OCI-LY7 (cell line): ENCODE measurements around the gene NAV2. TPM values are rescaled to one million over a fixed set of nuclear protein-coding genes. Genes with fewer than 3 reads are reported as not detected.

Source experiments
- BruUV-seq: library from RNA; stranded (reverse); fragments of 400-500 nt; replicated peaks from 2 replicates; lab custom pipeline; 2021; lab: Mats Ljungman, UMichigan
- CTCF ChIA-PET: fragments of 300-600 bp; sonication (Branson Sonifier 250); formaldehyde crosslinking; loops from one replicate; lab custom pipeline; 2022; ENCODE audit warnings: antibody characterized with exemption; ENCODE audit not compliant: unreplicated experiment; lab: Charles Lee
- POLR2A ChIA-PET: fragments of 300-600 bp; sonication (Branson Sonifier 250); formaldehyde crosslinking; loops from one replicate; lab custom pipeline; 2022; ENCODE audit warnings: antibody characterized with exemption; lab: Charles Lee
- DNase-seq: peaks from one replicate; pipeline ENCODE4 v3.0.0-alpha.2; 2015; ENCODE audit warnings: low spot score
- H2AFZ ChIP-seq: fragments of 200-600 bp; sonication (generic), shearing (Covaris generic); 2 replicates; pipeline ENCODE4 v1.6.1; 2014; ENCODE audit warnings: mild to moderate bottlenecking, antibody characterized with exemption, low read length, moderate library complexity
- H3K27ac ChIP-seq: fragments of 200-600 bp; sonication (generic); 2 replicates; pipeline ENCODE4 v1.5.1; 2014; ENCODE audit warnings: mixed run types, low read depth, mild to moderate bottlenecking, moderate library complexity, low read length, inconsistent platforms; ENCODE audit not compliant: poor library complexity, severe bottlenecking
- H3K36me3 ChIP-seq: fragments of 200-600 bp; sonication (generic); 2 replicates; pipeline ENCODE4 v1.6.1; 2014; ENCODE audit warnings: mild to moderate bottlenecking, antibody characterized with exemption, low read length, moderate library complexity, mixed read lengths; ENCODE audit not compliant: insufficient read depth
- H3K4me1 ChIP-seq: fragments of 200-600 bp; sonication (generic); 2 replicates; pipeline ENCODE4 v1.5.1; 2014; ENCODE audit warnings: mild to moderate bottlenecking, low read length; ENCODE audit not compliant: insufficient read depth, poor library complexity, severe bottlenecking
- H3K4me2 ChIP-seq: fragments of 200-600 bp; sonication (generic); 2 replicates; pipeline ENCODE4 v1.6.1; 2014; ENCODE audit warnings: mild to moderate bottlenecking, low read length
- H3K4me3 ChIP-seq: fragments of 200-600 bp; sonication (generic); 2 replicates; pipeline ENCODE4 v1.5.1; 2014; ENCODE audit warnings: mild to moderate bottlenecking, low read depth, low read length; ENCODE audit not compliant: poor library complexity, severe bottlenecking
- H3K79me2 ChIP-seq: fragments of 200-600 bp; sonication (generic); 2 replicates; pipeline ENCODE4 v1.6.1; 2016; ENCODE audit warnings: low read depth, mild to moderate bottlenecking, low read length, moderate library complexity, mixed read lengths; ENCODE audit not compliant: insufficient read depth
- H3K9me2 ChIP-seq: fragments of 200-600 bp; sonication (generic); 2 replicates; pipeline ENCODE4 v1.6.1; 2016; ENCODE audit warnings: mild to moderate bottlenecking, low read length, mixed read lengths; ENCODE audit not compliant: insufficient read depth
- H3K9me3 ChIP-seq: fragments of 200-600 bp; sonication (generic); 2 replicates; pipeline ENCODE4 v1.6.1; 2014; ENCODE audit warnings: mild to moderate bottlenecking, mixed run types, low read length, mixed read lengths
- H4K20me1 ChIP-seq: fragments of 200-600 bp; sonication (generic); 2 replicates; pipeline ENCODE4 v1.6.1; 2014; ENCODE audit warnings: mild to moderate bottlenecking, antibody characterized with exemption, low read length, moderate library complexity, mixed read lengths; ENCODE audit not compliant: insufficient read depth
- CTCF ChIP-seq: fragments of 200-600 bp; sonication (generic); conservative IDR thresholded peaks from 2 replicates; pipeline ENCODE4 v1.5.1; 2014; ENCODE audit warnings: mild to moderate bottlenecking, antibody characterized with exemption, low read length, moderate library complexity, mixed read lengths
- EZH2phosphoT487 ChIP-seq: fragments of 200-600 bp; sonication (generic); IDR thresholded peaks from 2 replicates; pipeline ENCODE4 v1.6.1; 2018; ENCODE audit warnings: low read depth, borderline replicate concordance, mild to moderate bottlenecking, mixed run types, antibody characterized with exemption, low read length, moderate library complexity, mixed read lengths
- intact Hi-C: fragments of 100-400 bp; cut with micrococcal nuclease; formaldehyde crosslinking; loops from one replicate; pipeline ENCODE4 v1.10.0; 2022; ENCODE audit not compliant: unreplicated experiment
- total RNA-seq, 2 experiments: library from RNA; depleted of rRNA in 1 of 2; stranded (reverse); fragments of >200 nt in 1 of 2; shearing (Covaris generic) in 1 of 2; gene quantifications; 2 replicates each; pipeline ENCODE4 v1.2.3, GENCODE V29; 2014 to 2022

The NAV2 gene
- total RNA-seq, 2 experiments from 2014 or later, result 0.06 to 0.68 TPM

- TF ChIP-seq EZH2phosphoT487, result no peak
- no peak for TF ChIP-seq CTCF
- H3K79me2 ChIP-seq, result no peaks in the 10 kb centered on the region
- no peaks in the 10 kb centered on the region for H4K20me1 ChIP-seq
- no peaks in the 10 kb centered on the region for H3K9me2 ChIP-seq
- H3K9me3 ChIP-seq, result no peaks in the 10 kb centered on the region
- CTCF ChIA-PET, result no interaction called here
- no peak overlapping the region for H3K4me2 ChIP-seq
- DNase-seq, result no peak
- intact Hi-C loops, result no loop called here
- no TSS peak for BruUV-seq
- H3K4me3 ChIP-seq, result no peak overlapping the region
- H3K36me3 ChIP-seq, result no peaks in the 10 kb centered on the region
- no peak overlapping the region for H2AFZ ChIP-seq
- H3K4me1 ChIP-seq, result no peaks in the 10 kb centered on the region
- no peak overlapping the region for H3K27ac ChIP-seq
- POLR2A ChIA-PET, result interaction anchor here (1.2 kb wide), 1 partner anchor 8 kb away, joined by 4 read pairs; no protein-coding TSS in a partner anchor
Observed at GRCh38 chr11:20089367-20089766, 376.7 kb downstream of the NAV2 start.

- Histone ChIP-seq H2AFZ (no peak overlapping the region), H4K20me1 (no peaks in the 10 kb centered on the region), H3K9me3 (no peaks in the 10 kb centered on the region), H3K27ac (no peak overlapping the region), H3K79me2 (no peaks in the 10 kb centered on the region), H3K4me2 (no peak overlapping the region), H3K36me3 (no peaks in the 10 kb centered on the region), H3K4me3 (no peak overlapping the region), H3K4me1 (no peaks in the 10 kb centered on the region), H3K9me2 (no peaks in the 10 kb centered on the region)
- intact Hi-C loops, result no loop called here
- BruUV-seq, result no TSS peak
- ChIA-PET POLR2A (interaction anchor here (0.9 to 1.2 kb wide), 2 partner anchors 8 to 13 kb away, joined by 3 to 4 read pairs; no protein-coding TSS in a partner anchor), CTCF (no interaction called here)
- TF ChIP-seq CTCF, result no peak
- no peak for TF ChIP-seq EZH2phosphoT487
- no peak for DNase-seq
Observed at GRCh38 chr11:20089796-20090653, 377.4 kb downstream of the NAV2 start.
